ENCODE data around the gene MCF2L. TPM values are rescaled to one million over a fixed set of nuclear protein-coding genes. Genes with fewer than 3 reads are reported as not detected.

The MCF2L gene
- total and polyA plus RNA-seq, 10 of the 15 experiments (the other 5 are each of a cell fraction or from before 2014, with no cell fraction given), result 0.06 to 1.1 (median 0.21) TPM; not detected in 2

GRCh38 chr13:112933649-112934048 is 35.4 kb upstream of the MCF2L start:
- no peaks in the 10 kb centered on the region for H4K20me1 ChIP-seq (ENCODE audit: control insufficient read depth, insufficient read depth)
- H3K4me3 ChIP-seq, result no peak overlapping the region
- no peaks in the 10 kb centered on the region for H3K36me3 ChIP-seq (ENCODE audit: control insufficient read depth in 2 of 2, insufficient read depth in 2 of 2, low read length in 1 of 2)
- H2AFZ ChIP-seq (ENCODE audit: control insufficient read depth, low read depth, low read length), result no peak overlapping the region
- no peak for ATAC-seq
- no peak for DNase-seq (ENCODE audit: low read depth, low spot score)
- no TSS peak for BruUV-seq (replicated peaks)
- H3K79me2 ChIP-seq (ENCODE audit: control insufficient read depth, insufficient read depth, low read length), result no peaks in the 10 kb centered on the region
- H3K4me2 ChIP-seq (ENCODE audit: control insufficient read depth, insufficient read depth), result no peak overlapping the region
- in situ Hi-C loops (cut with MboI) (no loop called here), intact Hi-C loops (cut with micrococcal nuclease; ENCODE audit: unreplicated experiment) (no loop called here)
- ChIA-PET RAD21 (ENCODE audit: unreplicated experiment) (no interaction called here), SMC1A (ENCODE audit: uncharacterized antibody, unreplicated experiment) (no interaction called here), POLR2A (no interaction called here), CTCF (interaction anchor here (0.7 to 1.5 kb wide), 2 partner anchors 9 to 10 kb away, joined by 3 to 5 read pairs; no protein-coding TSS in a partner anchor)
- no peak overlapping the region for H3K9ac ChIP-seq (ENCODE audit: control insufficient read depth, insufficient read depth, low read length)
- peaks cover 0 to 2% of the 10 kb centered on the region in 2 experiments; a peak in 2 of 4 replicates for H3K27me3 ChIP-seq (replicated peaks in 1 of 2; ENCODE audit: control insufficient read depth in 2 of 2, insufficient read depth in 2 of 2, low read length in 1 of 2)
- H3K4me1 ChIP-seq (ENCODE audit: control insufficient read depth, insufficient read depth, low read length), result no peaks in the 10 kb centered on the region
- TF ChIP-seq IRF3 (IDR thresholded peaks at IDR 0.05), result no peak
- no peak for TF ChIP-seq HDGF (IDR thresholded peaks at IDR 0.05)
- no peak for TF ChIP-seq GABPA (IDR thresholded peaks at IDR 0.05; ENCODE audit: low read depth)
- TF ChIP-seq SPI1 (IDR thresholded peaks at IDR 0.05; ENCODE audit: borderline replicate concordance, insufficient read depth, low read depth, low read length), result no peak
- no peak for TF ChIP-seq FOXM1 (IDR thresholded peaks at IDR 0.05; ENCODE audit: low read depth, low read length)
- TF ChIP-seq MTA3 (IDR thresholded peaks at IDR 0.05; ENCODE audit: borderline replicate concordance, low read length), result no peak
- no peak for TF ChIP-seq RFX5 (IDR thresholded peaks at IDR 0.05; ENCODE audit: low read depth, low read length)
- TF ChIP-seq NR2C1 (IDR thresholded peaks at IDR 0.05), result no peak
- no peak for TF ChIP-seq ZBTB40 (IDR thresholded peaks at IDR 0.05; ENCODE audit: borderline replicate concordance)
- TF ChIP-seq RBBP5 (conservative IDR thresholded peaks at IDR 0.05), result no peak
- TF ChIP-seq, protein P1, sequence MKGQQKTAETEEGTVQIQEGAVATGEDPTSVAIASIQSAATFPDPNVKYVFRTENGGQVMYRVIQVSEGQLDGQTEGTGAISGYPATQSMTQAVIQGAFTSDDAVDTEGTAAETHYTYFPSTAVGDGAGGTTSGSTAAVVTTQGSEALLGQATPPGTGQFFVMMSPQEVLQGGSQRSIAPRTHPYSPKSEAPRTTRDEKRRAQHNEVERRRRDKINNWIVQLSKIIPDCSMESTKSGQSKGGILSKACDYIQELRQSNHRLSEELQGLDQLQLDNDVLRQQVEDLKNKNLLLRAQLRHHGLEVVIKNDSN (IDR thresholded peaks at IDR 0.05; ENCODE audit: borderline replicate concordance, extremely low read length, insufficient read depth, low read depth, low read length), result no peak
- no peak for TF ChIP-seq BMI1 (IDR thresholded peaks at IDR 0.05; ENCODE audit: borderline replicate concordance)
- no peak for TF ChIP-seq TCF3 (IDR thresholded peaks at IDR 0.05; ENCODE audit: borderline replicate concordance, insufficient read depth, low read depth, low read length)
- TF ChIP-seq ESRRA (IDR thresholded peaks at IDR 0.05; ENCODE audit: low read length), result no peak
- no peak for TF ChIP-seq DPF2 (IDR thresholded peaks at IDR 0.05)
- TF ChIP-seq ZNF384 (IDR thresholded peaks at IDR 0.05; ENCODE audit: borderline replicate concordance, low read depth, low read length), result no peak
- TF ChIP-seq RELA (IDR thresholded peaks at IDR 0.05; ENCODE audit: borderline replicate concordance, partially characterized antibody), result no peak
- TF ChIP-seq CHD4 (IDR thresholded peaks at IDR 0.05), result no peak
- no peak for TF ChIP-seq YY1 (IDR thresholded peaks at IDR 0.05; ENCODE audit: low read depth, low read length)
- no peak overlapping the region for H3K27ac ChIP-seq (ENCODE audit: control insufficient read depth, insufficient read depth)
- 34% methylated on average over 6 of the region's 7 CpGs for WGBS (ENCODE audit: insufficient coverage, insufficient replicate concordance, low lambda C conversion rate, missing lambda C conversion rate)
- H3K9me3 ChIP-seq (replicated peaks; ENCODE audit: control insufficient read depth, insufficient read depth, low read length), result no peaks in the 10 kb centered on the region
- FAIRE-seq, result no peak
